ENCODE measurements around the gene LARGE1. TPM values are rescaled to one million over a fixed set of nuclear protein-coding genes. Genes with fewer than 3 reads are reported as not detected.
A peak's percentile ranks its signal among the peaks of the same experiment; 100 is the strongest.

LARGE1 gene
- total RNA-seq, 1 donor from 2014 or later = 195 TPM

DNA sequence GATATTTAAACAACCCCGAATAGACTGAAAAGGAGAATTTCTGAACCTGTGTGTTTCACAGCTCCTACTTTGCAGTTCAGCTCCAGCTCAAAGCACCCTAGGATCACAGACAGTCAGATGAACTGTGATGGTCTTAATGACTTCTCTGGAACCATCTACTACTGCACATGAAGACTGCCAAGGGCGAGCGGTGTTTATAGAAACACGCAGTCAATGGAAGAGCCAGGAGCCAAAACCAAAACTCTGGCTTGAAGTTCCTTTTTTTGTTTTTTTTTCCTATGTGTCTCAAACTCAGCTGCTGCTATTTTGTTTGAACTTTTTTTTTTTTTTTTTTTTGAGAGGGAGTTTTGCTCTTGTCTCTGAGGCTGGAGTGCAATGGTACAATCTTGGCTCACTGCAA lies 479.5 kb downstream of the LARGE1 start:
- Mint-ChIP-seq H3K9me3 (ENCODE audit: low read depth) (no peaks in the 10 kb centered on the region), H3K27ac (no peak overlapping the region), H3K4me1 (ENCODE audit: low read depth) (no peaks in the 10 kb centered on the region), H3K36me3 (ENCODE audit: insufficient read depth) (peaks cover 7% of the 10 kb centered on the region), H3K27me3 (no peaks in the 10 kb centered on the region), H3K4me3 (ENCODE audit: low read depth) (no peak overlapping the region)
- TF ChIP-seq, protein P1, sequence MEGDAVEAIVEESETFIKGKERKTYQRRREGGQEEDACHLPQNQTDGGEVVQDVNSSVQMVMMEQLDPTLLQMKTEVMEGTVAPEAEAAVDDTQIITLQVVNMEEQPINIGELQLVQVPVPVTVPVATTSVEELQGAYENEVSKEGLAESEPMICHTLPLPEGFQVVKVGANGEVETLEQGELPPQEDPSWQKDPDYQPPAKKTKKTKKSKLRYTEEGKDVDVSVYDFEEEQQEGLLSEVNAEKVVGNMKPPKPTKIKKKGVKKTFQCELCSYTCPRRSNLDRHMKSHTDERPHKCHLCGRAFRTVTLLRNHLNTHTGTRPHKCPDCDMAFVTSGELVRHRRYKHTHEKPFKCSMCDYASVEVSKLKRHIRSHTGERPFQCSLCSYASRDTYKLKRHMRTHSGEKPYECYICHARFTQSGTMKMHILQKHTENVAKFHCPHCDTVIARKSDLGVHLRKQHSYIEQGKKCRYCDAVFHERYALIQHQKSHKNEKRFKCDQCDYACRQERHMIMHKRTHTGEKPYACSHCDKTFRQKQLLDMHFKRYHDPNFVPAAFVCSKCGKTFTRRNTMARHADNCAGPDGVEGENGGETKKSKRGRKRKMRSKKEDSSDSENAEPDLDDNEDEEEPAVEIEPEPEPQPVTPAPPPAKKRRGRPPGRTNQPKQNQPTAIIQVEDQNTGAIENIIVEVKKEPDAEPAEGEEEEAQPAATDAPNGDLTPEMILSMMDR (IDR thresholded peaks at IDR 0.05; ENCODE audit: unreplicated experiment) = no peak
- DNase-seq (ENCODE audit: low spot score, unreplicated experiment) = no peak

GRCh38 chr22:33438273-33438672 lies 482.0 kb downstream of the LARGE1 start:
- peak overlapping the region; percentile 73 for H3K27ac Mint-ChIP-seq
- no peaks in the 10 kb centered on the region for H3K9me3 Mint-ChIP-seq (ENCODE audit: low read depth)
- DNase-seq (ENCODE audit: low spot score, unreplicated experiment) = no peak
- TF ChIP-seq, protein P1 (IDR thresholded peaks at IDR 0.05; ENCODE audit: unreplicated experiment) = no peak
- no peaks in the 10 kb centered on the region for H3K4me1 Mint-ChIP-seq (ENCODE audit: low read depth)
- H3K36me3 Mint-ChIP-seq (ENCODE audit: insufficient read depth) = peaks cover 11% of the 10 kb centered on the region
- H3K4me3 Mint-ChIP-seq (ENCODE audit: low read depth) = no peak overlapping the region
- H3K27me3 Mint-ChIP-seq = no peaks in the 10 kb centered on the region

- TF ChIP-seq, protein P1 (IDR thresholded peaks at IDR 0.05; ENCODE audit: unreplicated experiment) = no peak
- H3K27ac Mint-ChIP-seq = no peak overlapping the region
These were observed 489.0 kb downstream of the LARGE1 start for GRCh38 chr22:33431300-33431699.

DNA sequence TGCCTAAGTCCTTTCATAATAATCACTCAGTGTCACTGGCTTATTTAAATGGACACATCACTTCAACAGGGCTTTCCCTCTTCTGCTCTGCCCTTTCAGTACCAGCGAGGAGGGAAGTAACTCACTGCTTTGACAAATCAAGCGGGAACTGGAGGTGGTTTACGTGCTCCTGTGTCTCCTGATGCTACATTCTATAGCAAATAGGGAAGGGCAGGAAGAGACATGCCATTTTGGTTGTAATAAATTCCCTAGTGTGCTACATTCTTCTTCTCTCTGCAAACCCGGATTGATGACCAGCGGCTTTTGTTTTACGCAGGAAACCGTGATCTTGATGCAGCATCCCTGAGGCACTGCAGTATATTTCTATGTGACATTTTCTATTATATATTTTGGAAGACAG lies 491.0 kb downstream of the LARGE1 start:
- DNase-seq (ENCODE audit: low spot score, unreplicated experiment) = no peak
- Mint-ChIP-seq H3K4me3 (ENCODE audit: low read depth) (no peak overlapping the region), H3K36me3 (ENCODE audit: insufficient read depth) (peaks cover 33% of the 10 kb centered on the region), H3K9me3 (ENCODE audit: low read depth) (no peaks in the 10 kb centered on the region), H3K4me1 (ENCODE audit: low read depth) (peaks cover 5% of the 10 kb centered on the region), H3K27ac (no peak overlapping the region), H3K27me3 (no peaks in the 10 kb centered on the region)
- TF ChIP-seq, protein P1 (IDR thresholded peaks at IDR 0.05; ENCODE audit: unreplicated experiment) = no peak

More at GRCh38 chr22:33431300-33431699, 489.0 kb downstream of the LARGE1 start:
- Mint-ChIP-seq H3K27me3 (no peaks in the 10 kb centered on the region), H3K4me3 (ENCODE audit: low read depth) (no peak overlapping the region), H3K9me3 (ENCODE audit: low read depth) (no peaks in the 10 kb centered on the region), H3K36me3 (ENCODE audit: insufficient read depth) (peaks cover 34% of the 10 kb centered on the region), H3K4me1 (ENCODE audit: low read depth) (peaks cover 5% of the 10 kb centered on the region)
- no peak for DNase-seq (ENCODE audit: low spot score, unreplicated experiment)

GRCh38 chr22:33427461-33427860 lies 492.8 kb downstream of the LARGE1 start:
- Mint-ChIP-seq H3K27me3 (no peaks in the 10 kb centered on the region), H3K4me3 (ENCODE audit: low read depth) (no peak overlapping the region), H3K4me1 (ENCODE audit: low read depth) (no peaks in the 10 kb centered on the region), H3K36me3 (ENCODE audit: insufficient read depth) (peaks cover 37% of the 10 kb centered on the region), H3K27ac (no peak overlapping the region), H3K9me3 (ENCODE audit: low read depth) (peaks cover 3% of the 10 kb centered on the region)
- TF ChIP-seq, protein P1 (IDR thresholded peaks at IDR 0.05; ENCODE audit: unreplicated experiment) = no peak
- DNase-seq (ENCODE audit: low spot score, unreplicated experiment) = no peak
